A549 (cell line): ENCODE data around the gene PTPN14. TPM values are rescaled to one million over a fixed set of nuclear protein-coding genes. Genes with fewer than 3 reads are reported as not detected.

ENCODE experiments used
- ATAC-seq, 2 experiments: fragments of 200-7000 bp in 1 of 2; fragments of >200 bp in 1 of 2; cut with Nextera tagmentation in 1 of 2; cut with Tn5 transposase in 1 of 2; 3 replicates each; pipeline versions ENCODE4 v1.8.0 to v1.9.1; 2018 to 2020; ENCODE audit warnings: mild to moderate bottlenecking in 1 of 2, moderate library complexity in 1 of 2
- CTCF ChIA-PET: fragments of 300-600 bp; sonication (Branson Sonifier 250); formaldehyde crosslinking; extraction: SDS; loops from one replicate; lab custom pipeline; 2021; ENCODE audit warnings: antibody characterized with exemption, inconsistent platforms; lab: Yijun Ruan, JAX
- POLR2A ChIA-PET: fragments of 350-600 bp; formaldehyde crosslinking; extraction: SDS; loops from one replicate; lab custom pipeline; 2021; ENCODE audit warnings: antibody characterized with exemption, inconsistent platforms; lab: Yijun Ruan, JAX
- DNase-seq, 2 experiments: peaks; one replicate each; pipeline versions ENCODE4 v3.0.0 to v3.0.0-alpha.2; 2011 to 2016; ENCODE audit warnings: low read depth in 1 of 2, low spot score in 1 of 2
- FAIRE-seq: peaks from 2 replicates; lab custom pipeline; 2011; peaks lifted over from hg19 to GRCh38; lab: Jason Lieb, UNC
- H3K27ac ChIP-seq, 2 experiments: fragments of >200 bp; sonication (Bioruptor Twin); formaldehyde crosslinking; 3 replicates each; pipeline ENCODE4 v1.5.1; 2016 to 2017
- H3K4me1 ChIP-seq: fragments of >200 bp; sonication (Bioruptor Twin); formaldehyde crosslinking; 3 replicates; pipeline ENCODE4 v1.6.1; 2016
- H3K4me2 ChIP-seq: fragments of >200 bp; sonication (Bioruptor Twin); formaldehyde crosslinking; 3 replicates; pipeline ENCODE4 v1.6.1; 2016
- H3K4me3 ChIP-seq: fragments of >200 bp; sonication (Bioruptor Twin); formaldehyde crosslinking; 3 replicates; pipeline ENCODE4 v1.5.1; 2016
- H3K9me3 ChIP-seq: fragments of >200 bp; sonication (Bioruptor Twin); formaldehyde crosslinking; 3 replicates; pipeline ENCODE4 v1.6.1; 2016
- CBX2 ChIP-seq: fragments of 200-600 bp; sonication (generic); IDR thresholded peaks from 2 replicates; pipeline ENCODE4 v1.6.1; 2016; ENCODE audit warnings: low read depth, mild to moderate bottlenecking, borderline replicate concordance
- CBX8 ChIP-seq: fragments of 200-600 bp; sonication (generic); IDR thresholded peaks from 2 replicates; pipeline ENCODE4 v1.6.1; 2016
- CHD2 ChIP-seq: fragments of 150-350 bp; IDR thresholded peaks from 2 replicates; pipeline ENCODE4 v1.6.1; 2014; ENCODE audit warnings: low read length; ENCODE audit not compliant: partially characterized antibody
- CHD4 ChIP-seq: fragments of 200-600 bp; sonication (generic); IDR thresholded peaks from 2 replicates; pipeline ENCODE4 v1.6.1; 2016; ENCODE audit warnings: antibody characterized with exemption, mild to moderate bottlenecking, borderline replicate concordance
- EHF ChIP-seq: fragments of 250-450 bp; sonication (Bioruptor Pico); IDR thresholded peaks from 2 replicates; pipeline ENCODE4 v1.5.0; 2020; ENCODE audit warnings: mild to moderate bottlenecking
- EP300 ChIP-seq, 2 experiments: fragments of >200 bp; sonication (Bioruptor Twin); formaldehyde crosslinking; IDR thresholded peaks; 2 replicates in 1 of 2; 3 replicates in 1 of 2; pipeline ENCODE4 v1.6.1; 2016 to 2017
- FOSL2 ChIP-seq, 2 experiments: fragments of 450-650 bp in 1 of 2; fragments of >200 bp in 1 of 2; sonication (Bioruptor Twin) in 1 of 2; formaldehyde crosslinking; IDR thresholded peaks; 2 replicates each; pipeline versions ENCODE4 v1.5.0 to v1.6.1; 2016 to 2020; ENCODE audit warnings: mild to moderate bottlenecking in 1 of 2, moderate library complexity in 1 of 2
- FOXS1 ChIP-seq: fragments of 250-450 bp; sonication (Bioruptor Pico); IDR thresholded peaks from 2 replicates; pipeline ENCODE4 v1.5.0; 2020; ENCODE audit warnings: mild to moderate bottlenecking, moderate library complexity
- HDAC2 ChIP-seq: fragments of 200-600 bp; sonication (generic); IDR thresholded peaks from 2 replicates; pipeline ENCODE4 v1.6.1; 2016
- HOXA7 ChIP-seq: fragments of 250-450 bp; sonication (Bioruptor Pico); IDR thresholded peaks from 2 replicates; pipeline ENCODE4 v1.5.0; 2020; ENCODE audit warnings: mild to moderate bottlenecking, moderate library complexity
- HOXB5 ChIP-seq: fragments of 250-450 bp; sonication (Bioruptor Pico); IDR thresholded peaks from 2 replicates; pipeline ENCODE4 v1.5.0; 2020; ENCODE audit warnings: mild to moderate bottlenecking, moderate library complexity
- JUN ChIP-seq, 2 experiments: fragments of >200 bp; sonication (Bioruptor Twin); formaldehyde crosslinking; IDR thresholded peaks; 2 replicates in 1 of 2; 3 replicates in 1 of 2; pipeline ENCODE4 v1.6.1; 2016 to 2017
- KDM1A ChIP-seq: fragments of 200-600 bp; sonication (generic); IDR thresholded peaks from 2 replicates; pipeline ENCODE4 v1.6.1; 2016; ENCODE audit warnings: low read depth, mild to moderate bottlenecking
- MAFK ChIP-seq: fragments of 450-650 bp; IDR thresholded peaks from 2 replicates; pipeline ENCODE4 v1.6.1; 2014; ENCODE audit not compliant: partially characterized antibody
- MAZ ChIP-seq: fragments of 150-350 bp; IDR thresholded peaks from 2 replicates; pipeline ENCODE4 v1.6.1; 2014; ENCODE audit warnings: antibody characterized with exemption, low read depth, low read length, borderline replicate concordance
- MYC ChIP-seq: IDR thresholded peaks from 2 replicates; pipeline ENCODE4 v1.6.1; 2012; ENCODE audit warnings: mild to moderate bottlenecking, inconsistent platforms, low read length, improper control_type of control experiment, borderline replicate concordance
- NFE2L2 ChIP-seq: fragments of 150-350 bp; conservative IDR thresholded peaks from 2 replicates; pipeline ENCODE4 v1.6.1; 2014; ENCODE audit warnings: low read length
- NPAS2 ChIP-seq: fragments of 250-450 bp; sonication (Bioruptor Pico); IDR thresholded peaks from 2 replicates; pipeline ENCODE4 v1.8.0; 2022; ENCODE audit warnings: mild to moderate bottlenecking, moderate library complexity, borderline replicate concordance
- PHF8 ChIP-seq: fragments of 200-600 bp; sonication (generic); IDR thresholded peaks from 2 replicates; pipeline ENCODE4 v1.6.1; 2016; ENCODE audit warnings: low read depth, mild to moderate bottlenecking, antibody characterized with exemption, moderate library complexity, borderline replicate concordance
- POLR2A ChIP-seq: IDR thresholded peaks from 2 replicates; pipeline ENCODE4 v1.6.1; 2012; ENCODE audit warnings: mild to moderate bottlenecking, low read length
- POLR2AphosphoS2 ChIP-seq: conservative IDR thresholded peaks from 2 replicates; pipeline ENCODE4 v1.6.1; 2012; ENCODE audit warnings: low read length, improper control_type of control experiment, inconsistent platforms
- RCOR1 ChIP-seq: fragments of 150-350 bp; IDR thresholded peaks from 2 replicates; pipeline ENCODE4 v1.6.1; 2014; ENCODE audit warnings: antibody characterized with exemption, low read length, low read depth
- SMC3 ChIP-seq: fragments of >200 bp; sonication (Bioruptor Twin); formaldehyde crosslinking; IDR thresholded peaks from 3 replicates; pipeline ENCODE4 v1.6.1; 2018; ENCODE audit warnings: inconsistent platforms
- SREBF2 ChIP-seq: fragments of 450-650 bp; IDR thresholded peaks from 2 replicates; pipeline ENCODE4 v1.6.1; 2014; ENCODE audit warnings: mild to moderate bottlenecking, moderate library complexity
- TFCP2L1 ChIP-seq: fragments of 250-450 bp; sonication (Bioruptor Pico); IDR thresholded peaks from 2 replicates; pipeline ENCODE4 v1.5.0; 2021; ENCODE audit warnings: mild to moderate bottlenecking
- TP53 ChIP-seq: fragments of 250-450 bp; sonication (Bioruptor Pico); IDR thresholded peaks from 2 replicates; pipeline ENCODE4 v1.5.0; 2021; ENCODE audit warnings: mild to moderate bottlenecking, moderate library complexity
- ZC3H11A ChIP-seq: fragments of 450-650 bp; IDR thresholded peaks from 2 replicates; pipeline ENCODE4 v1.6.1; 2014; ENCODE audit warnings: antibody characterized with exemption, mild to moderate bottlenecking
- ZFP36 ChIP-seq: fragments of 450-650 bp; IDR thresholded peaks from 2 replicates; pipeline ENCODE4 v1.6.1; 2014; ENCODE audit warnings: borderline replicate concordance; ENCODE audit not compliant: partially characterized antibody
- ZNF302 ChIP-seq: fragments of 250-450 bp; sonication (Bioruptor Pico); IDR thresholded peaks from 2 replicates; pipeline ENCODE4 v1.9.0; 2021; ENCODE audit warnings: inconsistent platforms, mild to moderate bottlenecking, moderate library complexity
- ZSCAN20 ChIP-seq: fragments of 250-450 bp; sonication (Bioruptor Pico); IDR thresholded peaks from 2 replicates; pipeline ENCODE4 v1.8.0; 2022; ENCODE audit warnings: mild to moderate bottlenecking, moderate library complexity
- WGBS: methylation state at CpG from one replicate; pipeline ENCODE4 v1.1.6; 2017; ENCODE audit errors: missing lambda C conversion rate; 5-methylcytosine and 5-hydroxymethylcytosine counted together
- polyA plus RNA-seq, 4 experiments: library from polyadenylated mRNA; depleted of rRNA in 3 of 4; stranded (reverse); fragments of >200 nt; fragmentation: RNase III in 1 of 4; extraction: RNeasy Plus Mini Kit Qiagen cat#74134 plus additional on column Dnase treatment in 1 of 4; gene quantifications; 2 replicates in 3 of 4; 3 replicates in 1 of 4; pipeline ENCODE4 v1.2.3, GENCODE V29; 2011 to 2017
- TF ChIP-seq, protein P1 (sequence below): IDR thresholded peaks from 2 replicates; pipeline ENCODE4 v1.6.1; 2012; ENCODE audit warnings: low read depth, borderline replicate concordance
- TF ChIP-seq, protein P2 (sequence below): IDR thresholded peaks from 2 replicates; pipeline ENCODE4 v1.6.1; 2012
- TF ChIP-seq, protein P3 (sequence below): fragments of 450-650 bp; IDR thresholded peaks from 2 replicates; pipeline ENCODE4 v1.6.1; 2014; ENCODE audit warnings: antibody characterized with exemption

Gene PTPN14
- polyA plus RNA-seq, 2 of the 4 experiments (the other 2 are of a cell fraction) = 9.2 to 10.0 TPM

DNA sequence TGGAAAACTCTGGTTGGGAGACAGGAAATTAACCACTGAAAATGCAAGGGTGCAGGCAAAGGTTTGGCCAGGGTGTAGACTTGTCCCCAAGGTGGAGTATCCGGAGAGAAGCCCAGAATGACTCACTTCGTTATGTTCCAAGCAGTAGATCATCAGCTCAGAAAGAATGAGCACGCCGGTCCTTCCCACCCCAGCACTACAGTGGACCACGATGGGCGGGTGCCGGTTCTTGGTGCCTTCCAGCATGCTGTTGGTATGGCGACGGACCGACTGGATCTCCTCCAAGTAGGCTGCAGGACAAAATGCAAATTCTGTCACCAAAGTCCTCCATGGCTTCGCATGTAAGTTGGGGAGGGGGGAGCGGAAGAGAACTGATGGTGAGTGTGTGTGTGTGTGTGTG is 187.0 kb downstream of the PTPN14 start:
- ATAC-seq = no peak
- no peak for FAIRE-seq
- TF ChIP-seq CBX8 (no peak), KDM1A (no peak), CHD2 (no peak), HOXB5 (no peak), MYC (no peak), ZC3H11A (no peak), POLR2A (no peak), EHF (CRISPR knock-in tag) (no peak), MAFK (no peak), CHD4 (no peak), TFCP2L1 (no peak), HDAC2 (no peak), EP300 (IDR thresholded peaks at IDR 0.05) (no peak)
- TF ChIP-seq, protein P1, sequence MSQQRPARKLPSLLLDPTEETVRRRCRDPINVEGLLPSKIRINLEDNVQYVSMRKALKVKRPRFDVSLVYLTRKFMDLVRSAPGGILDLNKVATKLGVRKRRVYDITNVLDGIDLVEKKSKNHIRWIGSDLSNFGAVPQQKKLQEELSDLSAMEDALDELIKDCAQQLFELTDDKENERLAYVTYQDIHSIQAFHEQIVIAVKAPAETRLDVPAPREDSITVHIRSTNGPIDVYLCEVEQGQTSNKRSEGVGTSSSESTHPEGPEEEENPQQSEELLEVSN = no peak
- Histone ChIP-seq H3K9me3 (no peaks in the 10 kb centered on the region), H3K4me2 (no peak overlapping the region), H3K4me1 (no peaks in the 10 kb centered on the region), H3K27ac (no peak overlapping the region), H3K4me3 (no peak overlapping the region)
- CTCF ChIA-PET = no interaction called here
- no peak for DNase-seq
- WGBS = 91% methylated on average over 12 of the region's 12 CpGs
- POLR2A ChIA-PET = no interaction called here

DNA sequence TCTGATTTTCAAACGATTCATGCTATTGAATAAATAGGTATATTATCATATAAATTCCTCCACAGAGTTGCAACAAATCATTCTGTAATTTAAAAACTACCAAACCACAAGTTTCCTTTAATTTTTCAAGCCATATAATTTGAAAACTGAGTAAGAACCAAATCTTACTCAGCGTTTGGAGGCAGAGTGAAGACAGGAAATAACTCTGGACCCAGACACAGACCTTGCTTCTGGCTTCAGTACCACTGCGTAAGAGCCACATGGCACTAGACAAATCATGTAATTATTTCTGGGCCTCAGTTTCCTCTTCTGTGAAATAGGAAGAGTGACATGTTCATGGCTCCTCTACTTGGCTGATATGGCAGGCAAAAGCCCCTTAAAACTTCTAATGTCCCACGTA is 188.0 kb downstream of the PTPN14 start:
- Histone ChIP-seq H3K4me3 (no peak overlapping the region), H3K4me2 (no peak overlapping the region), H3K27ac (no peak overlapping the region)
- WGBS = 89% methylated on average over 4 of the region's 4 CpGs
- FAIRE-seq = no peak
- CTCF ChIA-PET = no interaction called here
- TF ChIP-seq ZSCAN20 (no peak), MAZ (no peak), HOXB5 (no peak), NFE2L2 (no peak)
- TF ChIP-seq, all 56 proteins: peak for 0
- ATAC-seq = no peak
- POLR2A ChIA-PET = no interaction called here
- Histone ChIP-seq H3K9me3 (no peaks in the 10 kb centered on the region), H3K4me1 (no peaks in the 10 kb centered on the region)
- no peak for DNase-seq

DNA sequence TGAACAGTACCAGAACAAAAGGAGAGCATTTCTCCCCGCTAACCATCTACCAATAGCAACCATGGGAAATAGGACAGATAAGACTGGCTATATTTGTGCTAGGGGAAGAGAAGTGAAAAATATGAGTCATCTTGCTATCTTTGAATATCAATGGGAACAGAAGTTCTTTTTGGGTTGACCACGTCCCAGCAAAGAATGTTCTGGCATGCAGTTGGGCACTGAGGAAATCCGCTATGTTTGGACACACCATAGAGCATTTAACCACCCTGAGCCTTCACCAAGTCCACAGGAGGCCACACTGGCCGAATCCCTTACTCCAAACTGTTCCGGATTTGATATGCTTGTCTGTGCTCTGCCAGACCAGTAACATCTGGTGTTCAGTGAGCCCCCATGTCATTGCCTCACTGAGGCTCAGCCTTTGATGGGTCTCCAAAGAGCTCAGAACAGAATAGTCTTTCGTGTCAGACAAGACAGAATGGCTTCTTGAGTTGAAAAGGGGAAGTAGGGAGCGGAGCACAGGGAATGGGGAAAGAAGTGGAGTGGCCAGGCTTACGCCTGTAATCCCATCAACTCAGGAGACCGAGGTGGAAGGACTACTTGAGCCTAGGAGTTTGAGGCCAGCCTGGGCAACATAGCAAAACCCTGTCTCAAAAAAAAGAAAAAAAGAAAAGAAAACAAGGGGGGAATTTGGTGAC is 189.1 kb downstream of the PTPN14 start:
- H3K4me1 ChIP-seq = no peaks in the 10 kb centered on the region
- H3K4me3 ChIP-seq = no peak overlapping the region
- no peak for ATAC-seq
- H3K9me3 ChIP-seq = no peaks in the 10 kb centered on the region
- no peak overlapping the region for H3K4me2 ChIP-seq
- DNase-seq = no peak
- no peak for TF ChIP-seq CBX2
- no peak for TF ChIP-seq TFCP2L1
- WGBS = 94% methylated on average over 9 of the region's 9 CpGs
- POLR2A ChIA-PET = no interaction called here
- FAIRE-seq = no peak
- CTCF ChIA-PET = interaction anchor here (1.7 kb wide), 1 partner anchor 28 kb away, joined by 5 read pairs; no protein-coding TSS in a partner anchor
- no peak overlapping the region for H3K27ac ChIP-seq

DNA sequence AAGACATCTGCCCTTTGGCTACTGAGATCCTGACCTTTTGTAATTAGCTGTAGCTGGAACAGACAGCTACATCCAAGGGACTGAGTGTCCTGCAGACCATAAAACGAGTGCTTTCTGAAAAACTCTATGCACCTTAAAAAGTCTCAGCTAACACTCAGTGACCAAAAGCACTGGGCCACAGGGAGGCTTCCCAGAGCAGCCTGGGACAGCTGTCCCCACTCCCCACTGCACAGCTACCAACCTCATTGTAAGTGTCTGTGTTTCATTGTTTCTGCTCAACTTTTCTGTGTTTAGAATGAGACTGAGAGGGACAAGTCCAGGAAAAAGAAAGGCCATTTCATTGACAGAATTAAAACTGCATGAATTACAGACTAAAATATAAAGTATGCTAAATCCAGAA is 189.8 kb downstream of the PTPN14 start:
- Histone ChIP-seq H3K4me2 (no peak overlapping the region), H3K27ac (no peak overlapping the region), H3K4me1 (no peaks in the 10 kb centered on the region)
- no peak for TF ChIP-seq PHF8
- no peak for TF ChIP-seq ZFP36
- no peak for TF ChIP-seq SREBF2
- TF ChIP-seq TP53 (CRISPR knock-in tag) = no peak
- no peak for TF ChIP-seq FOSL2 (IDR thresholded peaks at IDR 0.05)
- no peak for TF ChIP-seq FOSL2 (CRISPR knock-in tag; IDR thresholded peaks at IDR 0.05)
- TF ChIP-seq MAFK = no peak
- TF ChIP-seq, protein P2, sequence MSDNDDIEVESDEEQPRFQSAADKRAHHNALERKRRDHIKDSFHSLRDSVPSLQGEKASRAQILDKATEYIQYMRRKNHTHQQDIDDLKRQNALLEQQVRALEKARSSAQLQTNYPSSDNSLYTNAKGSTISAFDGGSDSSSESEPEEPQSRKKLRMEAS = no peak
- TF ChIP-seq, protein P3, sequence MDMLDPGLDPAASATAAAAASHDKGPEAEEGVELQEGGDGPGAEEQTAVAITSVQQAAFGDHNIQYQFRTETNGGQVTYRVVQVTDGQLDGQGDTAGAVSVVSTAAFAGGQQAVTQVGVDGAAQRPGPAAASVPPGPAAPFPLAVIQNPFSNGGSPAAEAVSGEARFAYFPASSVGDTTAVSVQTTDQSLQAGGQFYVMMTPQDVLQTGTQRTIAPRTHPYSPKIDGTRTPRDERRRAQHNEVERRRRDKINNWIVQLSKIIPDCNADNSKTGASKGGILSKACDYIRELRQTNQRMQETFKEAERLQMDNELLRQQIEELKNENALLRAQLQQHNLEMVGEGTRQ = no peak
- TF ChIP-seq NPAS2 = no peak
- no peak for TF ChIP-seq MAZ
- TF ChIP-seq SMC3 = no peak
- no peak for TF ChIP-seq RCOR1
- TF ChIP-seq POLR2AphosphoS2 = no peak
- TF ChIP-seq HOXA7 (CRISPR knock-in tag) = no peak
- TF ChIP-seq EHF (CRISPR knock-in tag) = no peak
- TF ChIP-seq FOXS1 = no peak
- no peak for TF ChIP-seq ZC3H11A
- no peak for TF ChIP-seq ZNF302
- TF ChIP-seq JUN (IDR thresholded peaks at IDR 0.05) = no peak
- TF ChIP-seq, all 56 proteins: peak for 0
- DNase-seq = no peak
- no peak for ATAC-seq
- no peak for FAIRE-seq
- H3K4me3 ChIP-seq = no peak overlapping the region
- POLR2A ChIA-PET = no interaction called here
- no peaks in the 10 kb centered on the region for H3K9me3 ChIP-seq
- CTCF ChIA-PET = interaction anchor here (1.4 to 2.4 kb wide), 3 partner anchors 28 to 224 kb away, joined by 5 to 15 read pairs (median 6); no protein-coding TSS in a partner anchor
- 50% methylated on average over 1 of the region's 1 CpG for WGBS
